Measurements from ENCODE around the gene NUP214. TPM values are rescaled to one million over a fixed set of nuclear protein-coding genes. Genes with fewer than 3 reads are reported as not detected.
A peak's percentile ranks its signal among the peaks of the same experiment; 100 is the strongest.
"Not testable (repeated sequence)": the region's sequence is repeated elsewhere in the genome, so short reads cannot be mapped to it uniquely, and the experiment has no call there.

NUP214 gene
- total RNA-seq, 1 donor from 2014 or later: 30.5 TPM

DNA sequence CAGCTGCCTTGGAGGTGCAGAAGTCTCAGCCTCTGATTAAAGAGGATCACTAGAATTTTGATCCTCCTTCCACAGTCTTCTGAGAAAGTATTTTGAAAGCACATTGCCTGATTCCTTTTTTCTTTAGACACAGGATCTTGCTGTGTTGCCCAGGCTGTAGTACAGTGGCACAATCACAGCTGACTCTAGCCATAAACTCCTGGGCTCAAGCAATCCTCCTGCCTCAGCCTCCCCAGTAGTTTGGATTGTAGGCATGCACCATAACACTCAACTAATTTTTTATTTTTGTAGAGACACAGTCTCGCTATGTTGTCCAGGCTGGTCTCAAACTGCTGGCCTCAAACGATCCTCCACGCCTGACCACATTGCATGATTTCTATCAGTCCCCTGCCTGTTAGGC is 76.5 kb downstream of the NUP214 start:
- H3K27me3 ChIP-seq (ENCODE audit: control insufficient read depth, insufficient read depth, low read length): no peaks in the 10 kb centered on the region
- no peak for DNase-seq (ENCODE audit: low read depth)
- TF ChIP-seq, protein P1, sequence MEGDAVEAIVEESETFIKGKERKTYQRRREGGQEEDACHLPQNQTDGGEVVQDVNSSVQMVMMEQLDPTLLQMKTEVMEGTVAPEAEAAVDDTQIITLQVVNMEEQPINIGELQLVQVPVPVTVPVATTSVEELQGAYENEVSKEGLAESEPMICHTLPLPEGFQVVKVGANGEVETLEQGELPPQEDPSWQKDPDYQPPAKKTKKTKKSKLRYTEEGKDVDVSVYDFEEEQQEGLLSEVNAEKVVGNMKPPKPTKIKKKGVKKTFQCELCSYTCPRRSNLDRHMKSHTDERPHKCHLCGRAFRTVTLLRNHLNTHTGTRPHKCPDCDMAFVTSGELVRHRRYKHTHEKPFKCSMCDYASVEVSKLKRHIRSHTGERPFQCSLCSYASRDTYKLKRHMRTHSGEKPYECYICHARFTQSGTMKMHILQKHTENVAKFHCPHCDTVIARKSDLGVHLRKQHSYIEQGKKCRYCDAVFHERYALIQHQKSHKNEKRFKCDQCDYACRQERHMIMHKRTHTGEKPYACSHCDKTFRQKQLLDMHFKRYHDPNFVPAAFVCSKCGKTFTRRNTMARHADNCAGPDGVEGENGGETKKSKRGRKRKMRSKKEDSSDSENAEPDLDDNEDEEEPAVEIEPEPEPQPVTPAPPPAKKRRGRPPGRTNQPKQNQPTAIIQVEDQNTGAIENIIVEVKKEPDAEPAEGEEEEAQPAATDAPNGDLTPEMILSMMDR (IDR thresholded peaks at IDR 0.05; ENCODE audit: insufficient read depth, low read length, poor library complexity, severe bottlenecking): no peak
- H3K4me3 ChIP-seq (ENCODE audit: low read depth, low read length): no peak overlapping the region
- H3K36me3 ChIP-seq (ENCODE audit: control insufficient read depth, insufficient read depth, low read length): peaks cover 3% of the 10 kb centered on the region

DNA sequence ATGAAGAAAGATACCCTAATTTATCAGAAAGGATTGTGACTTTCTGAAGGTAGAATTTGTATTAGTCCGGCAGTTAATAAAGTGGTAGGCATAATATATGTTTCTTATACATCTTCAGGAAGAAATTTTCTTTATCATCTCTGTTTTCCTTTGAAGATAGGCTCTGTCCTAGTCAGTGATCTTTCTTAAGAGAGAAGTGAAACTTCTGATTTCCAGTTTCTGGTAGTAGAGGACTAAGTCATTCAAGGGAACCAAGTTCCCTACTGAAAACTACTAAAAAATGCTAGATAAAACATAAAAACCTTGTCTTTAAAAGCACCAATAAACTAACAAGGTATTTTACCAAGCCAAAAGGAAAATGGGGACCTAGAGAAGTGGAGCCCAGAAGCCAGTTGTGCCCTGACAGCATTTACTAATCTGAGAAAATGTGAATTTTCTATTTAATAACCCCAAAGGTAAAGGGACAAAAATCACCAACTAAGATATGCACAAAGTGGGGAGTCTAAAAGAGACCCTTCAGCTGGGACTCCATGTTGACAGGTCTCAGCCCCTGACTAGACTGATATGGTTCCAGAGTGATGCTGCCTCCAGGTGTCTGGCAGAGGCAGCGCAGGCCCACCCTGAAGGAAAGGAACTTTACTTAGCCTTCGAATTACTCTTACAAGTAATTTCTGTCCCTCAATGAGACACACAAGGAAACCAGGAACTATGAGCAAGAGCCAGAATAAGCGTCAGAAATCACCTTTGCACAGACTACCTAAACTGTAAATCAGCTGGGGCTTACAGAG is 78.2 kb downstream of the NUP214 start:
- no peak for DNase-seq (ENCODE audit: low read depth)
- H3K36me3 ChIP-seq (ENCODE audit: control insufficient read depth, insufficient read depth, low read length): peaks cover 2% of the 10 kb centered on the region
- no peaks in the 10 kb centered on the region for H3K27me3 ChIP-seq (ENCODE audit: control insufficient read depth, insufficient read depth, low read length)
- TF ChIP-seq, protein P1 (IDR thresholded peaks at IDR 0.05; ENCODE audit: insufficient read depth, low read length, poor library complexity, severe bottlenecking): peak; percentile 13
- no peak overlapping the region for H3K4me3 ChIP-seq (ENCODE audit: low read depth, low read length)

DNA sequence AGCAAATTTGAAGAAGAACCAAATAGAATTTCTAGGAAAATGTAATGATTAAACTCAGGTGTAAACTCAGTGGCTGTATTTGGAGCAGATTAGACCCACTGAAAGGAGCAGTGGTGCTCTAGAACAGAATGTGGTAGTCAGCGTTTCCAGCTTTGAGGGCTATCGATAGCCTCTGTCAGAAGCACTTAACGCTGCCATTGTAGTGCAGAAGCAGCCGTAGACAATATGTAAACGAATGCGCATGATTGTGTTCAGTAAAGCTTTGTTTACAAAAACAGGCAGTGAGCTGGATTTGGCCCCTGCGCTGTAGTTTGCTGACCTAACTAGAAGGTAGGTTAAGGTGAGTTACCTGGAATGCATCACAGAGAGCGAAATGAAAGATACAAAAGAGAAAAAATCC is 78.9 kb downstream of the NUP214 start:
- Histone ChIP-seq H3K27me3 (ENCODE audit: control insufficient read depth, insufficient read depth, low read length) (no peaks in the 10 kb centered on the region), H3K36me3 (ENCODE audit: control insufficient read depth, insufficient read depth, low read length) (peaks cover 2% of the 10 kb centered on the region), H3K4me3 (ENCODE audit: low read depth, low read length) (no peak overlapping the region)
- no peak for DNase-seq (ENCODE audit: low read depth)
- TF ChIP-seq, protein P1 (IDR thresholded peaks at IDR 0.05; ENCODE audit: insufficient read depth, low read length, poor library complexity, severe bottlenecking): no peak

DNA sequence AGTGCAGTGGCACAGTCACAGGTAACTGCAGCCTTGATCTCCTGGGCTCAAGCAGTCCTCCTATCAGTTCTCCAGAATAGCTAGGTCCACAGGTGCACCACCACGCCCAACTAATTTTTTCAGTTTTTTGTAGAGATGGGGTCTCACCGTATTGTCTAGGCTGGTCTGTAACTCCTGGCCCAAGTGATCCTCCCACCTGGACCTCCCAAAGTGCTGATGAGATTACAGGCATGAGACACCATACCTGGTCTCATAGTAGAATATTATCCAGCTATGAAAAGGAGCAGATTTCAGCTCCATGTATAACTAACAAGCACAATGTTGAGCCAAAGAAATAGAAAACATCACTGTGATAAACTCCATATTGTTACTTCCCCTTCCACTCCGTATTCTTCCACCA is 81.1 kb downstream of the NUP214 start:
- no peak for DNase-seq (ENCODE audit: low read depth)
- peaks cover 2% of the 10 kb centered on the region for H3K36me3 ChIP-seq (ENCODE audit: control insufficient read depth, insufficient read depth, low read length)
- H3K4me3 ChIP-seq (ENCODE audit: low read depth, low read length): no peak overlapping the region
- TF ChIP-seq, protein P1 (IDR thresholded peaks at IDR 0.05; ENCODE audit: insufficient read depth, low read length, poor library complexity, severe bottlenecking): no peak
- H3K27me3 ChIP-seq (ENCODE audit: control insufficient read depth, insufficient read depth, low read length): no peaks in the 10 kb centered on the region

DNA sequence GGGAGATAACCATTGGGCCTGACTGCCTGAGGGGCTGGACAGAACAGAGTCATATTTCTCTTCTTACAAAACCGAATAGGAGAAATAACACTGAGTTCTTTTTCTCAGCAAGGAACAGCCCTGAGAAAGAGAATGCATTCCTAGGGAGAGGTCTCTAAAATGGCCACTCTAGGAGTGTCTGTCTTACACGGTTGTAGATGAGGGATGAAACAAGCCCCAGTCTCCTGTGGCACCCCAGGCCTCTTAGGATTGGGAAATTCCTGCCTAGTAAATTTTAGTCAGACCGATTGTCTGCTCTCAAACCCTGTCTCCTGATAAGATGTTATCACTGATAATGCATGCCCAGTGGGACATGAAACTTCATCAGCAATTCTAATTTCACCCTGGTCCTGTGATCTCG is 86.5 kb downstream of the NUP214 start:
- DNase-seq (ENCODE audit: low read depth); H3K27me3 ChIP-seq (ENCODE audit: control insufficient read depth, insufficient read depth, low read length); H3K4me3 ChIP-seq (ENCODE audit: low read depth, low read length); H3K36me3 ChIP-seq (ENCODE audit: control insufficient read depth, insufficient read depth, low read length): not testable (repeated sequence)

DNA sequence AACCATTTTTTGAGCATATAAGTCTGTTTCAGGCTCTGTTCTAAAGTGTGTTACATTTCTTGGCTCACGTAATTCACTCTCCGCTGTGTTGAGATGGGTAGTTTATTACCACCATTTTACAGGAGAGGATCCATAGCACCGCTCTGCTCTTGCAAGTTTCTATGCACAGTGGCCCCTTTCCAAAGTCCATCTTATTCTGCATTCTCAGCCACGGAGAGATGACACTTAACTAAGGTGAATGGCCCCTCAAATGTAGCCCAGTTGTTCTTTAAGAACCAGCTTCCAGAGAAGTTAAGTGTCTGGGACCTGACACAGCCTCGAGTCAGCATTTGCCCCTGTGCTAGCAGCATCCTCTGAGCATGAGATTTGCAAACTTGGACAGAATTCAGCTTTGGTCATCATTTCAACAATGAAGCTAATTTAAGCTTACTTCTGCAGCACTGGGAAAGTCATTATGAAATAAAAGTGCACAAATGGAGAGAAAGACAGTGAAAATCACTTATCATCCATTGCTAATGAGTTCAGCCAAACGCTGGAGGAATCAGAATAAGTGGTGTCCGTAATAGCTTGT is 89.0 kb downstream of the NUP214 start:
- no peak for DNase-seq (ENCODE audit: low read depth)
- H3K27me3 ChIP-seq (ENCODE audit: control insufficient read depth, insufficient read depth, low read length): no peaks in the 10 kb centered on the region
- TF ChIP-seq, protein P1 (IDR thresholded peaks at IDR 0.05; ENCODE audit: insufficient read depth, low read length, poor library complexity, severe bottlenecking): no peak
- no peak overlapping the region for H3K4me3 ChIP-seq (ENCODE audit: low read depth, low read length)
- H3K36me3 ChIP-seq (ENCODE audit: control insufficient read depth, insufficient read depth, low read length): no peaks in the 10 kb centered on the region

Data from kidney epithelial cell (primary cell).